GM12878 (cell line): ENCODE results near the gene FKBP8.

Experiments used
- FOXM1 ChIP-seq: IDR thresholded peaks from 2 replicates; pipeline ENCODE4 v1.6.1; 2012; ENCODE audit warnings: low read depth, mild to moderate bottlenecking, inconsistent platforms, low read length, moderate library complexity
- JUND ChIP-seq: IDR thresholded peaks from 2 replicates; pipeline ENCODE4 v1.6.1; 2012; ENCODE audit warnings: low read depth, mild to moderate bottlenecking, low read length, improper control_type of control experiment, moderate library complexity
- MXI1 ChIP-seq: fragments of 150-350 bp; IDR thresholded peaks from 2 replicates; pipeline ENCODE4 v1.6.1; 2011; ENCODE audit warnings: low read depth, mild to moderate bottlenecking, inconsistent platforms, low read length, improper control_type of control experiment
- POLR2A ChIP-seq: IDR thresholded peaks from 2 replicates; pipeline ENCODE4 v1.6.1; 2011; ENCODE audit warnings: low read depth, mild to moderate bottlenecking, low read length
- RAD21 ChIP-seq: IDR thresholded peaks from 2 replicates; pipeline ENCODE4 v1.6.1; 2011; ENCODE audit warnings: mild to moderate bottlenecking, low read depth, low read length, moderate library complexity; ENCODE audit not compliant: insufficient read depth
- TF ChIP-seq, protein P1 (sequence below): fragments of 450-650 bp; IDR thresholded peaks from 2 replicates; pipeline ENCODE4 v1.6.1; 2017; ENCODE audit warnings: mild to moderate bottlenecking, moderate library complexity
- TF ChIP-seq, protein P2 (sequence below), 3 experiments: IDR thresholded peaks in 2 of 3; conservative IDR thresholded peaks in 1 of 3; 2 replicates each; pipeline ENCODE4 v1.5.1; 2011; ENCODE audit warnings: low read depth in 3 of 3, low read length in 3 of 3, mild to moderate bottlenecking in 3 of 3, control low read depth in 2 of 3, moderate library complexity in 2 of 3, inconsistent platforms in 1 of 3, mixed read lengths in 1 of 3; ENCODE audit not compliant: control insufficient read depth in 2 of 3, insufficient read depth in 1 of 3; ENCODE audit errors: extremely low read depth in 1 of 3

DNA sequence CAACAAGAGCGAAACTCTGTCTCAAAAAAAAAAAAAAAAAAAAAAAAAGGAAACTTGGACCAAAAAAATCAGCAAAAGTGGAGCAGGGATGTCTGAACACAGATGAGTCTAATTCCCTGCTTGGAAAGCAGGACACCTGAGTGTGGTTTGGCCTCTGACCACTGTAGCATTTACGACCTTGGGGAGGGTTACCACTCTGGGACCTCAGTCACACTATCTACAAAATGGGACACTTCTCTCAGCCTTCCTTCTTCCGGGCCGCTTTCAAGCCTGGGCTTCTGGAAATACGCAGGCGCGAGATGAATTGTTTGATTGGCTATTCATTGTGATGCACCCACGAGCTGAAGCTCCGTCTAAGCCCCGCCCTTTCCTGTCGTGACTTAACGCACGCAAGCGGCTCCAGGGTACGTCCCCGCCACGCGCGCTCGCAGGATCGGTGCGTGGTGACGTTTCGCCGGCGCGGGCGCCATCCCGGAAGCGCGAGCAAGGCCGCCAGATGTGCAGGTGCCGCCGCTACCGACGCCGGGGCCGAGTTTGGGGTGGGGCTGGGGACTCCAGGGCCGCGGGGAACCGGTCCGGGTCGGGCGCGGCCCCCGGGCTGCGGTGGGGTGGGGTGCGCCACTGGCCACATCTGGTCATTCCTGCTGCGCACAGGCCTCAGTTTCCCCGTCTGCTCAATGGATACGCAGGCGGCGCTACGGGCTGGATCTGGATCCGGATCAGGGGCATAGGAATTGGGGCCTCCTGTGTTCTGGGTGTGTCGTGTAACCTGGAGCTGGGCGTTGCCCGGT lies 14.2 kb upstream of the FKBP8 start, which contains the start of gene KXD1:
- TF ChIP-seq POLR2A = peak; percentile 92
- TF ChIP-seq RAD21 = no peak
- no peak for TF ChIP-seq JUND
- no peak for TF ChIP-seq FOXM1
- peak; percentile 90 for TF ChIP-seq MXI1
- TF ChIP-seq, protein P1, sequence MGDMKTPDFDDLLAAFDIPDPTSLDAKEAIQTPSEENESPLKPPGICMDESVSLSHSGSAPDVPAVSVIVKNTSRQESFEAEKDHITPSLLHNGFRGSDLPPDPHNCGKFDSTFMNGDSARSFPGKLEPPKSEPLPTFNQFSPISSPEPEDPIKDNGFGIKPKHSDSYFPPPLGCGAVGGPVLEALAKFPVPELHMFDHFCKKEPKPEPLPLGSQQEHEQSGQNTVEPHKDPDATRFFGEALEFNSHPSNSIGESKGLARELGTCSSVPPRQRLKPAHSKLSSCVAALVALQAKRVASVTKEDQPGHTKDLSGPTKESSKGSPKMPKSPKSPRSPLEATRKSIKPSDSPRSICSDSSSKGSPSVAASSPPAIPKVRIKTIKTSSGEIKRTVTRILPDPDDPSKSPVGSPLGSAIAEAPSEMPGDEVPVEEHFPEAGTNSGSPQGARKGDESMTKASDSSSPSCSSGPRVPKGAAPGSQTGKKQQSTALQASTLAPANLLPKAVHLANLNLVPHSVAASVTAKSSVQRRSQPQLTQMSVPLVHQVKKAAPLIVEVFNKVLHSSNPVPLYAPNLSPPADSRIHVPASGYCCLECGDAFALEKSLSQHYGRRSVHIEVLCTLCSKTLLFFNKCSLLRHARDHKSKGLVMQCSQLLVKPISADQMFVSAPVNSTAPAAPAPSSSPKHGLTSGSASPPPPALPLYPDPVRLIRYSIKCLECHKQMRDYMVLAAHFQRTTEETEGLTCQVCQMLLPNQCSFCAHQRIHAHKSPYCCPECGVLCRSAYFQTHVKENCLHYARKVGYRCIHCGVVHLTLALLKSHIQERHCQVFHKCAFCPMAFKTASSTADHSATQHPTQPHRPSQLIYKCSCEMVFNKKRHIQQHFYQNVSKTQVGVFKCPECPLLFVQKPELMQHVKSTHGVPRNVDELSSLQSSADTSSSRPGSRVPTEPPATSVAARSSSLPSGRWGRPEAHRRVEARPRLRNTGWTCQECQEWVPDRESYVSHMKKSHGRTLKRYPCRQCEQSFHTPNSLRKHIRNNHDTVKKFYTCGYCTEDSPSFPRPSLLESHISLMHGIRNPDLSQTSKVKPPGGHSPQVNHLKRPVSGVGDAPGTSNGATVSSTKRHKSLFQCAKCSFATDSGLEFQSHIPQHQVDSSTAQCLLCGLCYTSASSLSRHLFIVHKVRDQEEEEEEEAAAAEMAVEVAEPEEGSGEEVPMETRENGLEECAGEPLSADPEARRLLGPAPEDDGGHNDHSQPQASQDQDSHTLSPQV = no peak
- TF ChIP-seq, protein P2, sequence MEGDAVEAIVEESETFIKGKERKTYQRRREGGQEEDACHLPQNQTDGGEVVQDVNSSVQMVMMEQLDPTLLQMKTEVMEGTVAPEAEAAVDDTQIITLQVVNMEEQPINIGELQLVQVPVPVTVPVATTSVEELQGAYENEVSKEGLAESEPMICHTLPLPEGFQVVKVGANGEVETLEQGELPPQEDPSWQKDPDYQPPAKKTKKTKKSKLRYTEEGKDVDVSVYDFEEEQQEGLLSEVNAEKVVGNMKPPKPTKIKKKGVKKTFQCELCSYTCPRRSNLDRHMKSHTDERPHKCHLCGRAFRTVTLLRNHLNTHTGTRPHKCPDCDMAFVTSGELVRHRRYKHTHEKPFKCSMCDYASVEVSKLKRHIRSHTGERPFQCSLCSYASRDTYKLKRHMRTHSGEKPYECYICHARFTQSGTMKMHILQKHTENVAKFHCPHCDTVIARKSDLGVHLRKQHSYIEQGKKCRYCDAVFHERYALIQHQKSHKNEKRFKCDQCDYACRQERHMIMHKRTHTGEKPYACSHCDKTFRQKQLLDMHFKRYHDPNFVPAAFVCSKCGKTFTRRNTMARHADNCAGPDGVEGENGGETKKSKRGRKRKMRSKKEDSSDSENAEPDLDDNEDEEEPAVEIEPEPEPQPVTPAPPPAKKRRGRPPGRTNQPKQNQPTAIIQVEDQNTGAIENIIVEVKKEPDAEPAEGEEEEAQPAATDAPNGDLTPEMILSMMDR (IDR thresholded peaks at IDR 0.05 in 2 of 3, conservative IDR thresholded peaks at IDR 0.05 in 1 of 3; ENCODE audit: control insufficient read depth in 2 of 3, extremely low read depth in 1 of 3, insufficient read depth in 1 of 3, low read depth in 3 of 3, low read length in 3 of 3) = no peak
